ENCODE data around the gene EDC3.

DNA sequence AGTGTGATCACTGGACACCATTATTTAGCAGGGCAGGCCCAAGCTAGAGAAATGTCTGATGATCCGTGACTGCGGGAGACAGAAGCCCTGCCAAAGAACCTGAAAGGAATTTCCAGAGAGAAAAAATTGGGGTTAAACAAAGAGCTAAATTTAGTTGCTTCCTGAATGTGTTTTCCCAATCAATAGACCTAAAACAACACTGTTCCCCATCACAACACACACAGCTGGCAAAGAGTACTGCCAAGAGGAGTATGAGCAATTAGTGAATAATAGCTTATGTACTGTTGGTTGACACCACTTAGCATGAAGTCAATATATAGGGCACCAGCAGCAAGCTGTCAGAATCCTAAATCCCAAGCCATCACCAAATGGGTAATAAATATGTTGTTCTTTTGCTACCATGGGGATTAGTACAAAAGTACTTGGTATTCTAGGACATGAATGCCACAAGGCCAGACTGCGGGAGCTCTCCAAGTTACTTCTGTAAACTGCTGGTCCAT, 44.5 kb downstream of the EDC3 start:
- TF ChIP-seq, protein P1, sequence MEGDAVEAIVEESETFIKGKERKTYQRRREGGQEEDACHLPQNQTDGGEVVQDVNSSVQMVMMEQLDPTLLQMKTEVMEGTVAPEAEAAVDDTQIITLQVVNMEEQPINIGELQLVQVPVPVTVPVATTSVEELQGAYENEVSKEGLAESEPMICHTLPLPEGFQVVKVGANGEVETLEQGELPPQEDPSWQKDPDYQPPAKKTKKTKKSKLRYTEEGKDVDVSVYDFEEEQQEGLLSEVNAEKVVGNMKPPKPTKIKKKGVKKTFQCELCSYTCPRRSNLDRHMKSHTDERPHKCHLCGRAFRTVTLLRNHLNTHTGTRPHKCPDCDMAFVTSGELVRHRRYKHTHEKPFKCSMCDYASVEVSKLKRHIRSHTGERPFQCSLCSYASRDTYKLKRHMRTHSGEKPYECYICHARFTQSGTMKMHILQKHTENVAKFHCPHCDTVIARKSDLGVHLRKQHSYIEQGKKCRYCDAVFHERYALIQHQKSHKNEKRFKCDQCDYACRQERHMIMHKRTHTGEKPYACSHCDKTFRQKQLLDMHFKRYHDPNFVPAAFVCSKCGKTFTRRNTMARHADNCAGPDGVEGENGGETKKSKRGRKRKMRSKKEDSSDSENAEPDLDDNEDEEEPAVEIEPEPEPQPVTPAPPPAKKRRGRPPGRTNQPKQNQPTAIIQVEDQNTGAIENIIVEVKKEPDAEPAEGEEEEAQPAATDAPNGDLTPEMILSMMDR (IDR thresholded peaks at IDR 0.05): no peak
- TF ChIP-seq POLR2A (IDR thresholded peaks at IDR 0.05): no peak
